Mucosa of stomach (tissue), 1 donor: ENCODE measurements around the gene TPCN1.
A peak's percentile ranks its signal among the peaks of the same experiment; 100 is the strongest.

Experiments
- H3K27me3 ChIP-seq: one replicate; pipeline ENCODE4 v1.7.0; 2013; ENCODE audit warnings: mild to moderate bottlenecking, low read length; ENCODE audit not compliant: control insufficient read depth, insufficient read depth
- H3K36me3 ChIP-seq: one replicate; pipeline ENCODE4 v1.7.0; 2013; ENCODE audit warnings: low read length; ENCODE audit not compliant: control insufficient read depth, insufficient read depth
- H3K4me1 ChIP-seq: one replicate; pipeline ENCODE4 v1.7.0; 2013; ENCODE audit warnings: mild to moderate bottlenecking, low read length; ENCODE audit not compliant: control insufficient read depth, insufficient read depth
- H3K4me3 ChIP-seq: one replicate; pipeline ENCODE4 v1.7.0; 2013; ENCODE audit warnings: low read length
- H3K9ac ChIP-seq: one replicate; pipeline ENCODE4 v1.7.0; 2013; ENCODE audit warnings: mild to moderate bottlenecking, low read length, moderate library complexity
- H3K9me3 ChIP-seq: one replicate; pipeline ENCODE4 v1.7.0; 2013; ENCODE audit warnings: mild to moderate bottlenecking, low read length, moderate library complexity; ENCODE audit not compliant: control insufficient read depth
- donor health status: Pancreatic carcinoma.

TPCN1 gene

GRCh38 chr12:113262710-113263109, 41.4 kb downstream of the TPCN1 start:
- Histone ChIP-seq H3K36me3 (peaks cover 1% of the 10 kb centered on the region), H3K27me3 (no peaks in the 10 kb centered on the region), H3K4me3 (no peak overlapping the region), H3K9me3 (no peaks in the 10 kb centered on the region), H3K9ac (no peak overlapping the region), H3K4me1 (peaks cover 13% of the 10 kb centered on the region)

DNA sequence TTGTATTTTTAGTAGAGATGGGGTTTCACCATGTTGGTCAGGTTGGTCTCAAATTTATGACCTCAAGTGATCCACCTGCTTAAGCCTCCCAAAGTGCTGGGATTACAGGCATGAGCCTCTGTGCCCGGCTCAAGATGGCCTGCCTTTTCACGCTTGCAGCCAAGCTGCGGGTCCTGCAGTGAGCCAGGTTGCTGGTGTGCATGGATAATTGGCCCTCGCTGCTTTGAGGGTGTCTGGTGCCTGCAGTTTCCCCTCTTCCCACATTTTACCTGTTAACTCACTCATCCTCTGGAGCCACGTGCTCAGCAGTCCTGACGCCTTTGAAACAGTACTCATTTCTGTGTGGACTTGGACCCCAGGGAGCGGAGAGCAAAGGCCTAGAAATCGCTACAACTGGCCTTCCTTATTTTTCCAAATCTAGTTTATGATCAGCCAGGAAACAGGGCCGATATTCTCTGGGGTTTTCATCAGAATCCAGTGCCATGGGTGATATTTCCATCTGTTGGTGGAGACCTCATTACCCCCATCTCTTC, 42.2 kb downstream of the TPCN1 start:
- H3K4me3 ChIP-seq, result no peak overlapping the region
- no peaks in the 10 kb centered on the region for H3K27me3 ChIP-seq
- H3K9ac ChIP-seq, result no peak overlapping the region
- peaks cover 13% of the 10 kb centered on the region for H3K4me1 ChIP-seq
- no peaks in the 10 kb centered on the region for H3K9me3 ChIP-seq
- peaks cover 9% of the 10 kb centered on the region for H3K36me3 ChIP-seq

DNA sequence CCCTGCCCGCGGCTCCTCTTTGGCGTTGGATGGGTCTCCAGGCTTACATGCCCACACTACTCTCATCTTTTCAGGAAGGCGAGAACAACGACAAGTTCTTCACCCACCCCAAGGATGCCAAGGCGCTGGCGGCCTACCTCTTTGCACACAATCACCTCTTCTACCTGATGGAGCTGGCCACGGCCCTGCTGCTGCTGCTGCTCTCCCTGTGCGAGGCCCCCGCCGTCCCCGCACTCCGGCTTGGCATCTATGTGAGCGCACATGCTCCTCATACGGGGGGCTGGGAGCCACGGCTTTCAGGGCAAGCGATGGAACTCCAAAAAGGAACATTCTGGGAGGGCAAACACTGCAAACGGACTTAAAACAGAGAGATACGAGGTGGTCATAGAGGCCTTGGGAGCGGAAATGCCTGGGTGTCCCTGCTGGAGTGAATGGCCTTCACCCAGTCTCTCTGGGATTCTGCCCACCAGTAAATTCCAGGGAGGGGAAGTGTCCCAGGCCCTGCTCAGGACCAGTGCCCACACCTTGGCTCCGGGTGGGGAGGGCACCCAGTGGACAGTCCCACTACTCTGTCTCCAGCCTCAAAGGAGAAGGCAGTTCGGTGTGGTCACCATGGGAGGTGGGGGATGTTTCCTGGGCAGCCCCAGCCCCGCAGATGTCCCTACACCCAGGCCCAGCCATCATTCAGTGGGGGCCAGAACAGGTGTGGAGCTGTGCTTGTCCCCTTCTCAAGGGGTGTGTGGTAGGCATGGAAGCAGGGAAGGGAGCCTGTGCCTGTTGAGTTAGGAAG, 45.0 kb downstream of the TPCN1 start:
- Histone ChIP-seq H3K27me3 (no peaks in the 10 kb centered on the region), H3K9me3 (no peaks in the 10 kb centered on the region), H3K36me3 (peaks cover 13% of the 10 kb centered on the region), H3K9ac (no peak overlapping the region), H3K4me3 (no peak overlapping the region), H3K4me1 (no peaks in the 10 kb centered on the region)

GRCh38 chr12:113267621-113268020, 46.4 kb downstream of the TPCN1 start:
- no peaks in the 10 kb centered on the region for H3K27me3 ChIP-seq
- no peak overlapping the region for H3K9ac ChIP-seq
- no peak overlapping the region for H3K4me3 ChIP-seq
- H3K36me3 ChIP-seq, result peaks cover 14% of the 10 kb centered on the region
- H3K9me3 ChIP-seq, result no peaks in the 10 kb centered on the region
- peaks cover 2% of the 10 kb centered on the region for H3K4me1 ChIP-seq

GRCh38 chr12:113268136-113268535, 46.9 kb downstream of the TPCN1 start:
- no peak overlapping the region for H3K4me3 ChIP-seq
- peaks cover 4% of the 10 kb centered on the region for H3K4me1 ChIP-seq
- no peaks in the 10 kb centered on the region for H3K9me3 ChIP-seq
- no peaks in the 10 kb centered on the region for H3K27me3 ChIP-seq
- peaks cover 19% of the 10 kb centered on the region for H3K36me3 ChIP-seq
- H3K9ac ChIP-seq, result no peak overlapping the region

DNA sequence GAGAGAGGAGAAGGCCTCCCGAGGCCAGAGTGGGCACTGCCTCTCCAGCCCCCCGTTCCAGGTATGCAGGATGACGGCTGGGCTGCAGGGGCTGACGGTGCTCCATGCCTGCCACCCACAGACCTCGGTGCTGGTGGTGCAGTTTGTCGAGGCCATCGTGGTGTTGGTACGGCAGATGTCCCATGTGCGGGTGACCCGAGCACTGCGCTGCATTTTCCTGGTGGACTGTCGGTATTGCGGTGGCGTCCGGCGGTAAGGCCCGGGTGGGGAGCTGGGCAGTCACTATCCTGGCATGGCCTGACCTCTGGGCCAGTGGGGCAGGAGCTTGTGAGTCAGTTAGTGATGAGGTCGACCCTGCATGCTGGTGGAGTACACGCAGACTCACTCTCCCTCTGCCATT, 47.4 kb downstream of the TPCN1 start:
- H3K9ac ChIP-seq, result no peak overlapping the region
- peaks cover 4% of the 10 kb centered on the region for H3K4me1 ChIP-seq
- peaks cover 24% of the 10 kb centered on the region for H3K36me3 ChIP-seq
- no peak overlapping the region for H3K4me3 ChIP-seq
- H3K27me3 ChIP-seq, result no peaks in the 10 kb centered on the region
- H3K9me3 ChIP-seq, result no peaks in the 10 kb centered on the region

- Histone ChIP-seq H3K36me3 (peaks cover 25% of the 10 kb centered on the region), H3K27me3 (no peaks in the 10 kb centered on the region), H3K4me1 (peaks cover 4% of the 10 kb centered on the region), H3K9ac (no peak overlapping the region), H3K9me3 (no peaks in the 10 kb centered on the region), H3K4me3 (no peak overlapping the region)
Observed at GRCh38 chr12:113269257-113269943, 48.1 kb downstream of the TPCN1 start.

- Histone ChIP-seq H3K9ac (no peak overlapping the region), H3K9me3 (no peaks in the 10 kb centered on the region), H3K36me3 (peaks cover 25% of the 10 kb centered on the region), H3K4me3 (no peak overlapping the region), H3K27me3 (no peaks in the 10 kb centered on the region), H3K4me1 (peaks cover 4% of the 10 kb centered on the region)
Observed at GRCh38 chr12:113270709-113271009, 49.4 kb downstream of the TPCN1 start.

DNA sequence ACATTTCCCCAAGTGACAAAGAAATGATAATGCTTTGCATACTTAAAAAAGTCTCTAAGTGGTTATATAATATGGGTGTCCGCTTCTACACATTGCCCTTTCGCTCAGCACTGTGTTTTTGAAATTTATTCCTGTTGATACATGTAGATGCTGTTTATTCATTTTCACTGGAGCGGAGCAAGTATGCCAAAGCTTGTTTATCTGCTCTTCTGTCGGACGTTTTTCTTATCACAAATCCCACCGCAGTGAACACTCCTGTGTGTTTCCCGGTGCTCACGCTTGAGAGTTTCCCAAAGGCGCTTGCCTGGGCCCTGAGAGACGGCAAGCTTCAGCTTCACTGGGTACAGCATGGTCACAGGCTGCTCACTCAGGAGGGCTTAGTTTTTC, 50.2 kb downstream of the TPCN1 start:
- Histone ChIP-seq H3K9ac (peak overlapping the region; percentile 37), H3K4me3 (no peak overlapping the region), H3K4me1 (peaks cover 4% of the 10 kb centered on the region), H3K36me3 (peaks cover 25% of the 10 kb centered on the region), H3K27me3 (no peaks in the 10 kb centered on the region), H3K9me3 (no peaks in the 10 kb centered on the region)

- Histone ChIP-seq H3K4me3 (no peak overlapping the region), H3K36me3 (peaks cover 27% of the 10 kb centered on the region), H3K9me3 (no peaks in the 10 kb centered on the region), H3K9ac (peak overlapping the region; percentile 37), H3K4me1 (peaks cover 4% of the 10 kb centered on the region), H3K27me3 (no peaks in the 10 kb centered on the region)
Observed at GRCh38 chr12:113271853-113272561, 50.7 kb downstream of the TPCN1 start.

GRCh38 chr12:113273053-113273725, 51.9 kb downstream of the TPCN1 start:
- Histone ChIP-seq H3K36me3 (peaks cover 26% of the 10 kb centered on the region), H3K4me1 (peaks cover 4% of the 10 kb centered on the region), H3K27me3 (no peaks in the 10 kb centered on the region), H3K4me3 (no peak overlapping the region), H3K9ac (no peak overlapping the region), H3K9me3 (no peaks in the 10 kb centered on the region)
